Subcutaneous abdominal adipose tissue (tissue), 5 donors: ENCODE results near the gene ARPC1A.
"Not testable (repeated sequence)": the region's sequence is repeated elsewhere in the genome, so short reads cannot be mapped to it uniquely, and the experiment has no call there.

Experiments
- H3K27ac ChIP-seq: one replicate; pipeline ENCODE4 v1.7.0; 2013; ENCODE audit warnings: low read depth, mild to moderate bottlenecking, inconsistent platforms, low read length, moderate library complexity
- H3K27me3 ChIP-seq, 5 donors: one replicate each; pipeline ENCODE4 v1.7.0; 2013; ENCODE audit warnings: low read length in 5 of 5, inconsistent platforms in 1 of 5; ENCODE audit not compliant: control insufficient read depth in 5 of 5, insufficient read depth in 4 of 5
- H3K36me3 ChIP-seq, 5 donors: one replicate each; pipeline ENCODE4 v1.7.0; 2013; ENCODE audit warnings: low read length in 5 of 5; ENCODE audit not compliant: control insufficient read depth in 5 of 5, insufficient read depth in 5 of 5
- H3K4me1 ChIP-seq, 5 donors: one replicate each; pipeline ENCODE4 v1.7.0; 2013; ENCODE audit warnings: low read length in 5 of 5, mild to moderate bottlenecking in 3 of 5, moderate library complexity in 1 of 5; ENCODE audit not compliant: control insufficient read depth in 5 of 5, insufficient read depth in 5 of 5
- H3K4me3 ChIP-seq, 5 donors: one replicate each; pipeline ENCODE4 v1.7.0; 2013; ENCODE audit warnings: low read length in 5 of 5, low read depth in 1 of 5
- H3K9ac ChIP-seq, 5 donors: one replicate each; pipeline ENCODE4 v1.7.0; 2013; ENCODE audit warnings: low read length in 5 of 5, mild to moderate bottlenecking in 4 of 5, moderate library complexity in 3 of 5
- H3K9me3 ChIP-seq, 5 donors: one replicate each; pipeline ENCODE4 v1.7.0; 2013; ENCODE audit warnings: low read length in 5 of 5; ENCODE audit not compliant: control insufficient read depth in 5 of 5
- donor health status: healthy.
- donor health status: healthy.
- donor health status: healthy.
- donor health status: healthy.
- donor health status: healthy.

Gene ARPC1A

DNA sequence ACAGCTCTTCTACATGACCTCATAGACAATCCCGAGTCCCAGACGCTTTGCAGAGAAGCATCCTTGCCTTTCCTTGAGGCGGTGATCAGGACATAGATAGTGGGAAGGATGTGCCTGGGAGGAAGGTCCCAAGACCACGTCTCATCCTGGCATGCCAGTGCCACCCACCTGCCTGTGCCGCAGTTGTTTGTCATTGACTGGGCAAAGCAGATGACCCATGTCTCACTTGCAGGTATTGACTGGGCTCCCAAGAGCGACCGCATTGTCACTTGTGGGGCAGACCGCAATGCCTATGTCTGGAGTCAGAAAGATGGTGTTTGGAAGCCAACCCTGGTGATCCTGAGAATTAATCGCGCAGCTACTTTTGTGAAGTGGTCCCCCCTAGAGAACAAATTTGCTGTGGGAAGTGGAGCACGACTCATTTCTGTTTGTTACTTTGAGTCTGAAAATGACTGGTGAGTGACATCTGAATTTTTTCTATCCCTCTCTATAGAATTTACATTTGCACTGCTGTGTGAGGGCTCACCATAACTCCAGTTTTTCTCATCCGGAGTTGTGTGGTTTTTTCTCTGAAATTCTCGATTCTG lies 18.5 kb downstream of the ARPC1A start:
- H3K36me3 ChIP-seq, result peaks cover 25 to 82% (median 59%) of the 10 kb centered on the region in 5 donors
- no peaks in the 10 kb centered on the region for H3K9me3 ChIP-seq
- no peaks in the 10 kb centered on the region for H3K27me3 ChIP-seq
- H3K9ac ChIP-seq, result no peak overlapping the region
- H3K4me1 ChIP-seq, result no peaks in the 10 kb centered on the region
- H3K27ac ChIP-seq, result no peak overlapping the region
- H3K4me3 ChIP-seq, result no peak overlapping the region

DNA sequence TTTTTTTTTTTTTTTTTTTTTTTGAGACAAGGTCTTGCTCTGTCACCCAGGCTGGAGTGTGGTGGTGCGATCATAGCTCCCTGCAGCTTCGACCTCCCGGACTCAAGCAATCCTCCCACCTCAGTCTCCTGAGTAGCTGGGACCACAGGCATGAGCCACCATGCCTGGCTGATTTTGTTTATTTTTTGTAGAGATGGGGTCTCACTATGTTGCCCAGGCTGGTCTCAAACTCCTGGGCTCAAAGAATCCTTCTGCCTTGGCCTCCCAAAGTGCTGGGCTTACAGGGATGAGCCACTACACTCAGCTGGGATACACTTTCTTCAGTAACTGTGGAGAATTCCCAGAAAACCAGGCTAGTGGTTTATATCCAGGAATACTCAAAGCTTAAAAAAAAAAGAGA lies 24.9 kb downstream of the ARPC1A start:
- H3K9ac ChIP-seq, H3K27me3 ChIP-seq, H3K27ac ChIP-seq, H3K9me3 ChIP-seq, H3K4me1 ChIP-seq, H3K4me3 ChIP-seq: not testable (repeated sequence)
- peaks cover 10 to 84% (median 59%) of the 10 kb centered on the region in 5 donors for H3K36me3 ChIP-seq

DNA sequence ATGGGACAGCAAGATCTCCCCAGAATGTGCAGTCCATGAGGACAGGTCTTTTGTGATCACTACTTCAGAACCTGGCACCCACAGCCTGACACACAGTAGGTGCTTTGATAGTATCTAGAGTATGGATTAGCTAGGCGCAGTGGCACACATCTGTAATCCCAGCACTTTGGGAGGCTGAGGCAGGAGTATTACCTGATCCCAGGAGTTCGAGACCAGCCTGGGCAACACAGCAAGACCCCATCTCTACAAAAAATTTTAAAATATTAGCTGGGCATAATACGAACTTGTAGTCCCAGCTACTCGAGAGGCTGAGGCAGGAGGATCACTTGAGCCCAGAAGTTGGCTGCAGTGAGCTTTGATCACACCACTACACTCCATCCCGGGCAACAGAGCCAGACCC lies 26.5 kb downstream of the ARPC1A start:
- Histone ChIP-seq H3K4me3 (no peak overlapping the region), H3K36me3 (peaks cover 17 to 85% (median 60%) of the 10 kb centered on the region in 5 donors), H3K9me3 (no peaks in the 10 kb centered on the region), H3K4me1 (no peaks in the 10 kb centered on the region), H3K27me3 (no peaks in the 10 kb centered on the region), H3K9ac (no peak overlapping the region), H3K27ac (no peak overlapping the region)

DNA sequence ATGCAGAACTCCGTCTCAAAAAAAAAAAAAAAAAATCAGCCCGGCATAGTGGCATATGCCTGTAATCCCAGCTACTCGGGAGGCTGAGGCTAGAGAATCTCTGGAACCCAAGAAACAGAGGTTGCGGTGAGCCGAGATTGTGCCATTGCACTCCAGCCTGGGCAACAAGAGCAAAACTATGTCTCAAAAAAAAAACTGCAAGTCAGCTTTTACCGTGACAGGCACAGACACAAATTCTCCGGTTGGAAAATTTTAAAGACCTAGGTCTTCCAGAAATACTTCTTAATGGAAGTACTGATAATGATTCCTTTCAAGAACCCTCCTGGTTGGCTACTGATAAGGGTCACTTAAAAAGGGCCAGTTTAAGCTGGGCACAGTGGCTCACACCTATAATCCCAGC lies 29.4 kb downstream of the ARPC1A start:
- Histone ChIP-seq H3K36me3 (peaks cover 10 to 90% (median 66%) of the 10 kb centered on the region in 5 donors), H3K9ac (no peak overlapping the region), H3K27me3 (no peaks in the 10 kb centered on the region), H3K27ac (no peak overlapping the region), H3K4me1 (no peaks in the 10 kb centered on the region), H3K9me3 (no peaks in the 10 kb centered on the region), H3K4me3 (no peak overlapping the region)

DNA sequence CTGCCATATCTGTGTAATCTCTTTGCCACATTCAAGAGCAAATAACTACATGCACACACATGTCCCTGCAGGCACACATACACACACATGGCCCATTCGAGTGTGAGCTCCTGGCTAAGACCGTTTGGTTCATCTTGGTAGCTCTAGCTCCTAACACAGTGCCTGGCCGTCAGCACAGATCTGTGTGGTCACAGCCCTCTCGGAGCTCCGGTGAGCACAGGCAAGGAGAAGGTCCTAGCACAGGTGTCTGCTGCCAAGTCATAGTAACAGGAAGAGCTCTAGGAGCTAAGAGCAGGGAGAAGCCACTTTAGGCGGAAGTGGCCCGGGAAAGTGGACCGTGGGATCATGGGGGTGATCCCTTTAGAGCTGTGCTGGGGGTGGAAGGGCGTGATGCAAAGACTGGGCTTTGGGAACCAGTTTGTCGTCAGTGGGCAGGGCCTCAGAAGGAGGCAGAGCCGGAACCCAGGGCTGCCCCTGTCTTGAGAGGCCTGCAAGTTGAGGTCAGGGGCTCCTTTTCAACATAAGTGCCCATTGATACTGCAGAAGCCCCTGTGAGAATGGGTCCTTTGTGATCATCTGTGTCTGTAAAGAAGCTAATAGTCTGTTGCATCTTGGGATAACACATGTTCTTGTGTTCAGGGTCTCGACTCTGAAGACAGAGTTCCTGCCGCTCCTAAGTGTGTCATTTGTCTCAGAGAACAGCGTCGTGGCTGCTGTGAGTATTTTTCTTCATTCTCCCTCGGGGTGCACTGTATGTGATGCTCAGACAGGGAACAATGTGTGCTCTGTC lies 32.2 kb downstream of the ARPC1A start:
- Histone ChIP-seq H3K4me1 (no peaks in the 10 kb centered on the region), H3K9ac (no peak overlapping the region), H3K4me3 (no peak overlapping the region), H3K36me3 (peaks cover 12 to 89% (median 64%) of the 10 kb centered on the region in 5 donors), H3K27ac (no peak overlapping the region), H3K9me3 (no peaks in the 10 kb centered on the region), H3K27me3 (no peaks in the 10 kb centered on the region)

DNA sequence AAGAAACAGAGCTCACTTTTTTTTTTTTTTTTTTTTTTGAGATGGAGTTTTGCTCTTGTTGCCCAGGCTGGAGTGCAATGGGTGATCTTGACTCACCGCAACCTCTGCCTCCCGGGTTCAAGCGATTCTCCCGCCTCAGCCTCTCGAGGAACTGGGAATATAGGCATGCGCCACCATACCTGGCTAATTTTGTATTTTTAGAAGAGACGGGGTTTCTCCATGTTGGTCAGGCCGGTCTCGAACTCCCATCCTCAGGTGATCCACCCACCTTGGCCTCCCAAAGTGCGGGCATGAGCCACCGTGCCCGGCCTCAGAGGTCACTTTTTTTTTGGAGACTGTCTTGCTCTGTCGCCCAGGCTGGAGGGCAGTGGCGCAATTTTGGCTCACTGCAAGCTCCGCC lies 32.8 kb downstream of the ARPC1A start:
- H3K27ac ChIP-seq, H3K9me3 ChIP-seq, H3K27me3 ChIP-seq, H3K4me3 ChIP-seq, H3K4me1 ChIP-seq, H3K9ac ChIP-seq: not testable (repeated sequence)
- peaks cover 14 to 90% (median 69%) of the 10 kb centered on the region in 5 donors for H3K36me3 ChIP-seq

DNA sequence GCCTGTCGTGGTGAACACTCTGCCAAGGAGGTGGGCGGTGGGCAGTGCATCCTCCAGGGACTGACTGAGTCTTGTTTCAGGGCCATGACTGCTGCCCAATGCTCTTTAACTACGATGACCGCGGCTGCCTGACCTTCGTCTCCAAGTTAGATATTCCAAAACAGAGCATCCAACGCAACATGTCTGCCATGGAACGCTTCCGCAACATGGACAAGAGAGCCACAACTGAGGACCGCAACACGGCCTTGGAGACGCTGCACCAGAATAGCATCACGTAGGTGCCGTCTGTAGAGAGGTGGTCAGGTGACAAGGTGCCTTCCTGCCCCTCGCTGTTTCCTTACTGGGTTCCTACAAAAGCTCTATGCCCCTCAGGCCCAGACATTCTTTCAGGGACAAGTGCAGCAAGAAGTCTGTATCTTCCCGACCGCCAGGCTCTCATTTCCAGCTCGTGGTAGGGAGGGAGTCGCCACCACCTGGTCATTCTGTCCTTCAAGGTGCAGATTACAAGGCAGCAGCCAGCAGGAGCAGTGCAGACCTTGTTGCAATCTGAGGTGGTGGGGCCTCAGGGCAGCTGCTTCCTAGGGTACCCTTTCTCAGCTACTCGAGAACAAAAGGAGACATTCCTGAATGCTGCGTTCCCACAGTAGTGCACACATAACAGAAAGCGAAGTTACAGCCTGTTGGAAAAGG lies 33.9 kb downstream of the ARPC1A start:
- Histone ChIP-seq H3K27me3 (no peaks in the 10 kb centered on the region), H3K4me1 (no peaks in the 10 kb centered on the region), H3K27ac (no peak overlapping the region), H3K36me3 (peaks cover 14 to 89% (median 69%) of the 10 kb centered on the region in 5 donors), H3K9me3 (no peaks in the 10 kb centered on the region), H3K4me3 (no peak overlapping the region), H3K9ac (no peak overlapping the region)

DNA sequence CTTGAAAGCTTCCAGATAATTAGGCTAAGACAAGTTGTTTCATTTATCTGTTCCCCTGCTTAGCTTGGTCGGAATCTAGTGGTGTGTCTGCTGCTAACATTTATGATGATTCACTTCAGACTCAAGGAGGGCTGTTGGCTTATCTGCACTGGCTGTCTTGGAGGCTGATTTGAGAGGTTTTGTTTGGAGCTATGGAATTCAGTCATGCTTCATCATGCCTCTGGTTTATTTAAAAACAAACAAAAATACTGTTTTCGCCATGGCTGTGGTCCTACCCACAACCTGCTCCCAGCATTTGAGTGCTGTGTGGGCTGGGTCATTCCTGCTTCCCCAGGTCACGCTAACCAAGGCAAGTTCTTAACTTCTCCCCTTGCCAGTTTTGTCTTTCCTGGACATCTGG lies 37.1 kb downstream of the ARPC1A start:
- H3K36me3 ChIP-seq, result peaks cover 7 to 87% (median 74%) of the 10 kb centered on the region in 5 donors

DNA sequence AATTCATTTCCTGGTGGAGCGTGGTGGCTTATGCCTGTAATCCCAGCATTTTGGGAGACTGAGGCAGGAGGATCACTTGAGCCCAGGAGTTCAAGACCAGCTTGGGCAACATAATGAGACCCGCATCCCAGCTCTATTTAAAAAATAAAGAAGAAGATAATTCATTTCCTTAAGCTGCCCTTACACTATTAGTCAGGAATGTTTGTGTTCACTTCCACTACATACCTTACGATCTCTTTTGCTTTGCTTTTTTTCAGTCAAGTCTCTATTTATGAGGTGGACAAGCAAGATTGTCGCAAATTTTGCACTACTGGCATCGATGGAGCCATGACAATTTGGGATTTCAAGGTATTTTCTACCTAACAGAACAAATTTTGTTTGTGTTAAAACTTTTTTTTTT lies 37.6 kb downstream of the ARPC1A start:
- H3K27ac ChIP-seq, result no peak overlapping the region
- no peak overlapping the region for H3K4me3 ChIP-seq
- no peaks in the 10 kb centered on the region for H3K4me1 ChIP-seq
- peaks cover 7 to 82% (median 69%) of the 10 kb centered on the region in 5 donors for H3K36me3 ChIP-seq
- H3K9me3 ChIP-seq, result no peaks in the 10 kb centered on the region
- no peaks in the 10 kb centered on the region for H3K27me3 ChIP-seq
- no peak overlapping the region for H3K9ac ChIP-seq

More for the DNA sequence above, 37.1 kb downstream of the ARPC1A start:
- Histone ChIP-seq H3K4me1 (no peaks in the 10 kb centered on the region), H3K9me3 (no peaks in the 10 kb centered on the region), H3K4me3 (no peak overlapping the region), H3K27ac (no peak overlapping the region), H3K27me3 (no peaks in the 10 kb centered on the region), H3K9ac (no peak overlapping the region)
